IMR-90 (cell line): ENCODE measurements around the gene CAPN9.

Experiments used
- CHD1 ChIP-seq: IDR thresholded peaks from 2 replicates; pipeline ENCODE4 v1.6.1; 2012; ENCODE audit warnings: low read depth, low read length, improper control_type of control experiment
- POLR2A ChIP-seq: IDR thresholded peaks from 2 replicates; pipeline ENCODE4 v1.6.1; 2012; ENCODE audit warnings: mild to moderate bottlenecking, low read depth, low read length
- RCOR1 ChIP-seq: IDR thresholded peaks from 2 replicates; pipeline ENCODE4 v1.6.1; 2012; ENCODE audit warnings: mild to moderate bottlenecking, low read length, improper control_type of control experiment; ENCODE audit not compliant: insufficient replicate concordance
- TF ChIP-seq, protein P1 (sequence below): conservative IDR thresholded peaks from 2 replicates; pipeline ENCODE4 v1.5.1; 2012; ENCODE audit warnings: mild to moderate bottlenecking, low read depth, low read length, improper control_type of control experiment

DNA sequence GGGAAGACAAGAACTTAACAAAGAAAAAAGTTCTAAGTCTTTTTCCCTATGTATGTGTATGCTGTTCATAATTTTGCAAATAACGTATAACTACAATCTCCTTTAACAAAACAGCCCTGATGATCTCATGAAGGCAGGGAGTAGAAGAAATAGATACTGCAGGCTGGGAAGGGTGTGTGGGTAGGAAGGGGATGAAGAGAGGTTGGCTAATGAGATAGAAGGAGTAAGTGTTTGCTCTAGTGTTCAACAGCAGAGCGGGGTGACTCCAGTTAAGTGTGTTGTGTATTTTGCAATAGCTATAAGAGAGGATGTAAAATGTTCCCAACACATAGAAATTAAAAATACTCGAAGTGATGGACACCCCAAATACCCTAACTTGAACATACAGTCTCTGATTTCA, 101.0 kb downstream of the CAPN9 start:
- TF ChIP-seq, protein P1, sequence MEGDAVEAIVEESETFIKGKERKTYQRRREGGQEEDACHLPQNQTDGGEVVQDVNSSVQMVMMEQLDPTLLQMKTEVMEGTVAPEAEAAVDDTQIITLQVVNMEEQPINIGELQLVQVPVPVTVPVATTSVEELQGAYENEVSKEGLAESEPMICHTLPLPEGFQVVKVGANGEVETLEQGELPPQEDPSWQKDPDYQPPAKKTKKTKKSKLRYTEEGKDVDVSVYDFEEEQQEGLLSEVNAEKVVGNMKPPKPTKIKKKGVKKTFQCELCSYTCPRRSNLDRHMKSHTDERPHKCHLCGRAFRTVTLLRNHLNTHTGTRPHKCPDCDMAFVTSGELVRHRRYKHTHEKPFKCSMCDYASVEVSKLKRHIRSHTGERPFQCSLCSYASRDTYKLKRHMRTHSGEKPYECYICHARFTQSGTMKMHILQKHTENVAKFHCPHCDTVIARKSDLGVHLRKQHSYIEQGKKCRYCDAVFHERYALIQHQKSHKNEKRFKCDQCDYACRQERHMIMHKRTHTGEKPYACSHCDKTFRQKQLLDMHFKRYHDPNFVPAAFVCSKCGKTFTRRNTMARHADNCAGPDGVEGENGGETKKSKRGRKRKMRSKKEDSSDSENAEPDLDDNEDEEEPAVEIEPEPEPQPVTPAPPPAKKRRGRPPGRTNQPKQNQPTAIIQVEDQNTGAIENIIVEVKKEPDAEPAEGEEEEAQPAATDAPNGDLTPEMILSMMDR: no peak
- TF ChIP-seq POLR2A: no peak
- no peak for TF ChIP-seq RCOR1
- TF ChIP-seq CHD1: no peak
